Neural progenitor cell (in vitro differentiated cells): ENCODE results near the gene LMF1. TPM values are rescaled to one million over a fixed set of nuclear protein-coding genes. Genes with fewer than 3 reads are reported as not detected.
"Not testable (repeated sequence)": the region's sequence is repeated elsewhere in the genome, so short reads cannot be mapped to it uniquely, and the experiment has no call there.

Experiments
- DNase-seq: peaks from one replicate; pipeline ENCODE4 v3.0.0-alpha.2; 2016; ENCODE audit warnings: low spot score
- H2AFZ ChIP-seq: fragments of 200-600 bp; sonication (generic); replicated peaks from 2 replicates; pipeline ENCODE4 v1.6.1; 2016; ENCODE audit warnings: antibody characterized with exemption
- H3F3A ChIP-seq: fragments of 200-600 bp; sonication (generic); 2 replicates; pipeline ENCODE4 v1.6.1; 2016; ENCODE audit warnings: antibody characterized with exemption, low read depth
- H3K27ac ChIP-seq: fragments of 200-600 bp; sonication (generic); 2 replicates; pipeline ENCODE4 v1.5.1; 2016; ENCODE audit warnings: mild to moderate bottlenecking
- H3K27me3 ChIP-seq: fragments of 200-600 bp; sonication (generic); 2 replicates; pipeline ENCODE4 v1.6.1; 2016; ENCODE audit warnings: mild to moderate bottlenecking, moderate library complexity
- H3K36me3 ChIP-seq: fragments of 200-600 bp; sonication (generic); 2 replicates; pipeline ENCODE4 v1.5.1; 2016
- H3K4me1 ChIP-seq: fragments of 200-600 bp; sonication (generic); 2 replicates; pipeline ENCODE4 v1.6.1; 2016; ENCODE audit warnings: mixed run types
- H3K4me2 ChIP-seq: fragments of 200-600 bp; sonication (generic); 2 replicates; pipeline ENCODE4 v1.6.1; 2016
- H3K4me3 ChIP-seq: fragments of 200-600 bp; sonication (generic); 2 replicates; pipeline ENCODE4 v1.5.1; 2016
- H3K79me2 ChIP-seq: fragments of 200-600 bp; sonication (generic); 2 replicates; pipeline ENCODE4 v1.6.1; 2016; ENCODE audit warnings: low read depth
- H3K9ac ChIP-seq: fragments of 200-600 bp; sonication (generic); 2 replicates; pipeline ENCODE4 v1.6.1; 2016
- H3K9me3 ChIP-seq: fragments of 200-600 bp; sonication (generic); 2 replicates; pipeline ENCODE4 v1.5.1; 2016; ENCODE audit warnings: low read depth
- H4K20me1 ChIP-seq: fragments of 200-600 bp; sonication (generic); 2 replicates; pipeline ENCODE4 v1.6.1; 2016; ENCODE audit warnings: low read depth
- H3K27ac Mint-ChIP-seq: 3 replicates; pipeline ENCODE4 v1.8.0; 2021; ENCODE audit warnings: mixed read lengths
- H3K27me3 Mint-ChIP-seq: 2 replicates; pipeline ENCODE4 v1.8.0; 2022; ENCODE audit warnings: low read depth, mild to moderate bottlenecking, inconsistent platforms, moderate library complexity, mixed read lengths; ENCODE audit not compliant: insufficient read depth
- H3K36me3 Mint-ChIP-seq: 3 replicates; pipeline ENCODE4 v1.8.0; 2021; ENCODE audit warnings: mixed read lengths
- H3K4me1 Mint-ChIP-seq: 3 replicates; pipeline ENCODE4 v1.8.0; 2021; ENCODE audit warnings: mixed read lengths
- H3K4me3 Mint-ChIP-seq: 3 replicates; pipeline ENCODE4 v1.8.0; 2021; ENCODE audit warnings: mild to moderate bottlenecking, moderate library complexity, mixed read lengths
- H3K9me3 Mint-ChIP-seq: 3 replicates; pipeline ENCODE4 v1.8.0; 2020; ENCODE audit warnings: mixed read lengths
- EZH2 ChIP-seq: fragments of 200-600 bp; sonication (generic); IDR thresholded peaks from 2 replicates; pipeline ENCODE4 v1.6.1; 2017; ENCODE audit warnings: antibody characterized with exemption, mild to moderate bottlenecking, moderate library complexity
- EZH2phosphoT487 ChIP-seq: fragments of 200-600 bp; sonication (generic); IDR thresholded peaks from 2 replicates; pipeline ENCODE4 v1.6.1; 2017; ENCODE audit warnings: antibody characterized with exemption
- total RNA-seq: library from RNA; depleted of rRNA; stranded (reverse); fragments of >200 nt; gene quantifications from 2 replicates; pipeline ENCODE4 v1.2.3, GENCODE V29; 2015; ENCODE audit warnings: low replicate concordance
- TF ChIP-seq, protein P1 (sequence below): fragments of 200-600 bp; sonication (generic); IDR thresholded peaks from 2 replicates; pipeline ENCODE4 v1.5.1; 2017; ENCODE audit warnings: antibody characterized with exemption, mild to moderate bottlenecking

LMF1 gene
- total RNA-seq, 1 donor from 2014 or later, result 3.4 TPM

DNA sequence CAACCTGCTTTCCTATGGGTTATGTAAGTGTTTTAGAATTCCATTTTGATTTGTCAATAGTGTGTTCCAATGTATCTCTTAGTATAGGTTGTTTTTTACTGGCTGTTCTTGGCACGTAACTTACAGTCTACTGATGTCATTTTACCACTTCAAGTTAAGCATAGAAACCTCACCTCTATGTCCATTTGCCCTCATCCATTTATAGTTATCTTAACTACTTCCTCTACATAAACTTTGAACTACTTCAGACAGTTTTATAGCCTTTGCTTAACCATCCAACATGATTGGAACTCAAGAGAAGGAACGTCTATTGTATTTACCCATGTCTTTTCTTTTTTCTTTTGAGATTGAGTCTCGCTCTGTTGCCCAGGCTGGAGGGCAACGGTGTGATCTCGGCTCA, 105.8 kb downstream of the LMF1 start:
- Histone ChIP-seq H3K4me2 (no peak overlapping the region), H3K27ac (no peak overlapping the region), H3K4me1 (no peaks in the 10 kb centered on the region), H4K20me1 (no peaks in the 10 kb centered on the region), H3K36me3 (no peaks in the 10 kb centered on the region), H3K9me3 (no peaks in the 10 kb centered on the region), H3K9ac (no peak overlapping the region), H3F3A (no peaks in the 10 kb centered on the region), H3K4me3 (no peak overlapping the region), H3K27me3 (no peaks in the 10 kb centered on the region), H3K79me2 (no peaks in the 10 kb centered on the region), H2AFZ (no peak overlapping the region)
- H3K27ac Mint-ChIP-seq, result no peak overlapping the region
- no peaks in the 10 kb centered on the region for H3K4me1 Mint-ChIP-seq
- TF ChIP-seq EZH2phosphoT487 (no peak), EZH2 (no peak)
- TF ChIP-seq, protein P1, sequence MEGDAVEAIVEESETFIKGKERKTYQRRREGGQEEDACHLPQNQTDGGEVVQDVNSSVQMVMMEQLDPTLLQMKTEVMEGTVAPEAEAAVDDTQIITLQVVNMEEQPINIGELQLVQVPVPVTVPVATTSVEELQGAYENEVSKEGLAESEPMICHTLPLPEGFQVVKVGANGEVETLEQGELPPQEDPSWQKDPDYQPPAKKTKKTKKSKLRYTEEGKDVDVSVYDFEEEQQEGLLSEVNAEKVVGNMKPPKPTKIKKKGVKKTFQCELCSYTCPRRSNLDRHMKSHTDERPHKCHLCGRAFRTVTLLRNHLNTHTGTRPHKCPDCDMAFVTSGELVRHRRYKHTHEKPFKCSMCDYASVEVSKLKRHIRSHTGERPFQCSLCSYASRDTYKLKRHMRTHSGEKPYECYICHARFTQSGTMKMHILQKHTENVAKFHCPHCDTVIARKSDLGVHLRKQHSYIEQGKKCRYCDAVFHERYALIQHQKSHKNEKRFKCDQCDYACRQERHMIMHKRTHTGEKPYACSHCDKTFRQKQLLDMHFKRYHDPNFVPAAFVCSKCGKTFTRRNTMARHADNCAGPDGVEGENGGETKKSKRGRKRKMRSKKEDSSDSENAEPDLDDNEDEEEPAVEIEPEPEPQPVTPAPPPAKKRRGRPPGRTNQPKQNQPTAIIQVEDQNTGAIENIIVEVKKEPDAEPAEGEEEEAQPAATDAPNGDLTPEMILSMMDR, result no peak
- peaks cover 11% of the 10 kb centered on the region for H3K27me3 Mint-ChIP-seq
- H3K4me3 Mint-ChIP-seq, result no peak overlapping the region
- no peak for DNase-seq
- H3K9me3 Mint-ChIP-seq, result peaks cover 15% of the 10 kb centered on the region
- peaks cover 18% of the 10 kb centered on the region for H3K36me3 Mint-ChIP-seq

DNA sequence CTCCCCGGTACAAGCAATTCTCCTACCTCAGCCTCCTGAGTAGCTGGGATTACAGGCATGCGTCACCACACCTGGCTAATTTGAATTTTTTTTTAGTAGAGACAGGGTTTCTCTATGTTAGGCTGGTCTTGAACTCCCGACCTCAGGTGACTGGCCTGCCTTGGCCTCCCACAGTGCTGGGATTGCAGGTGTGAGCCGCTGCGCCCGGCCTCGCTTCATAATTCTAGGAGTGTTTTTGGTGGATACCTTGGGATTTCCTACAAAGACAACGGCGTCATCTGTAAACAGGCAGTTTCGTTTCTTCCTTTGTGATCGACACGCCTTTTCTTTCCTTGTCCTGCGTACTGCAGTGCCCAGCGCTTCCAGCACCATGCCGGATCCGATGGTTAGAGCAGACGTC, 109.3 kb downstream of the LMF1 start:
- Histone ChIP-seq H3K4me2 (no peak overlapping the region), H3K4me3 (no peak overlapping the region), H3K79me2 (no peaks in the 10 kb centered on the region), H3K9ac (no peak overlapping the region), H3K27ac (no peak overlapping the region), H3K4me1 (no peaks in the 10 kb centered on the region), H3K9me3 (no peaks in the 10 kb centered on the region), H3F3A (no peaks in the 10 kb centered on the region), H2AFZ (no peak overlapping the region), H3K27me3 (no peaks in the 10 kb centered on the region), H3K36me3 (no peaks in the 10 kb centered on the region), H4K20me1 (no peaks in the 10 kb centered on the region)
- Mint-ChIP-seq H3K9me3 (peaks cover 28% of the 10 kb centered on the region), H3K4me3 (no peak overlapping the region), H3K27ac (no peak overlapping the region), H3K4me1 (no peaks in the 10 kb centered on the region), H3K36me3 (peaks cover 21% of the 10 kb centered on the region), H3K27me3 (peaks cover 15% of the 10 kb centered on the region)
- no peak for DNase-seq
- TF ChIP-seq EZH2phosphoT487 (no peak), EZH2 (no peak)
- TF ChIP-seq, protein P1, result no peak

DNA sequence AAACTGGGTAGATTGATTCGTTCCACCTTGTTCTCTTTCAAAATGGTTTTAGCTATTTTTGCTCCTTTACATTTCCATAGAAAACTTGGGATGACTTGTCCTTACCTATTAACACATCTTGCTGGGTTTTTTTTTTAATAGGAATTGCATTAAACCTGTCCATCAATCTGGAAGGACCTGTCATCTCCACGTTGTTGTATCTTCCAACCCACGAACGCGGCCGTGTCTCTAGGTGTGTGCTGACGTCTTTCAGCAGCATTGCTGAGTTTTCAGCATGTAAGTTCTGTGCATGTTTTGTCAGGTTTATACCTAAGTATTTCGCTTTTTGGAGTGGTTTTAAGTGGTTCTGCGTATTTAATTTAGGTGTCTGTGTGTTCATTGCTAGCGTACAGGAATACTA, 109.9 kb downstream of the LMF1 start:
- no peak for DNase-seq
- Mint-ChIP-seq H3K36me3 (peaks cover 21% of the 10 kb centered on the region), H3K9me3 (peaks cover 28% of the 10 kb centered on the region), H3K4me3 (no peak overlapping the region), H3K27ac (no peak overlapping the region), H3K4me1 (no peaks in the 10 kb centered on the region), H3K27me3 (peaks cover 17% of the 10 kb centered on the region)
- Histone ChIP-seq H3K27ac (no peak overlapping the region), H3K9me3 (no peaks in the 10 kb centered on the region), H3K4me3 (no peak overlapping the region), H3K9ac (no peak overlapping the region), H4K20me1 (no peaks in the 10 kb centered on the region), H3F3A (no peaks in the 10 kb centered on the region), H3K4me2 (no peak overlapping the region), H3K27me3 (no peaks in the 10 kb centered on the region), H3K4me1 (no peaks in the 10 kb centered on the region), H3K79me2 (no peaks in the 10 kb centered on the region), H3K36me3 (no peaks in the 10 kb centered on the region), H2AFZ (no peak overlapping the region)
- TF ChIP-seq EZH2phosphoT487, result no peak
- TF ChIP-seq EZH2, result no peak
- TF ChIP-seq, protein P1, result no peak

DNA sequence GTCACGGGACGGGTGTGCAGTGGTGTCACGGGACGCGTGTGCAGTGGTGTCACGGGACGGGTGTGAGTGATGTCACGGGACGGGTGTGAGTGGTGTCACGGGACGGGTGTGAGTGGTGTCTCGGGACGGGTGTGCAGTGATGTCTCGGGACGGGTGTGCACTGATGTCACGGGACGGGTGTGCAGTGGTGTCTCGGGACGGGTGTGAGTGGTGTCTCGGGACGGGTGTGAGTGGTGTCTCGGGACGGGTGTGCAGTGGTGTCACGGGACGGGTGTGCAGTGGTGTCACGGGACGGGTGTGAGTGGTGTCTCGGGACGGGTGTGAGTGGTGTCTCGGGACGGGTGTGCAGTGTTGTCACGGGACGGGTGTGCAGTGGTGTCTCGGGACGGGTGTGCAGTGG, 111.8 kb downstream of the LMF1 start:
- not testable (repeated sequence) for H3K4me1 Mint-ChIP-seq, H3K4me3 Mint-ChIP-seq, H3K27me3 ChIP-seq, H3K79me2 ChIP-seq, H3K27ac Mint-ChIP-seq, H3K36me3 ChIP-seq, H3K4me1 ChIP-seq, H4K20me1 ChIP-seq, DNase-seq, H3K27ac ChIP-seq, H3K9me3 ChIP-seq, H3F3A ChIP-seq, H3K9ac ChIP-seq, H2AFZ ChIP-seq, H3K4me2 ChIP-seq, H3K4me3 ChIP-seq
- Mint-ChIP-seq H3K27me3 (peaks cover 20% of the 10 kb centered on the region), H3K9me3 (peaks cover 31% of the 10 kb centered on the region), H3K36me3 (peaks cover 20% of the 10 kb centered on the region)

DNA sequence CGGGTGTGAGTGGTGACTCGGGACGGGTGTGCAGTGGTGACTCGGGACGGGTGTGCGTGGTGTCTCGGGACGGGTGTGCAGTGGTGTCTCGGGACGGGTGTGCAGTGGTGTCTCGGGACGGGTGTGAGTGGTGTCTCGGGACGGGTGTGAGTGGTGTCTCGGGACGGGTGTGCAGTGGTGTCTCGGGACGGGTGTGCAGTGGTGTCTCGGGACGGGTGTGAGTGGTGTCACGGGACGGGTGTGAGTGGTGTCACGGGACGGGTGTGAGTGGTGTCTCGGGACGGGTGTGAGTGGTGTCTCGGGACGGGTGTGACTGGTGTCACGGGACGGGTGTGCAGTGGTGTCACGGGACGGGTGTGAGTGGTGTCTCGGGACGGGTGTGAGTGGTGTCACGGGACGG, 112.3 kb downstream of the LMF1 start:
- H3K4me3 Mint-ChIP-seq, DNase-seq, H3K79me2 ChIP-seq, H3K27me3 ChIP-seq, H3K36me3 ChIP-seq, H3K4me3 ChIP-seq, H3K4me2 ChIP-seq, H3K9ac ChIP-seq, H3F3A ChIP-seq, H3K9me3 ChIP-seq, H3K27ac ChIP-seq, H3K4me1 Mint-ChIP-seq, H3K4me1 ChIP-seq, H4K20me1 ChIP-seq, H3K27ac Mint-ChIP-seq, H2AFZ ChIP-seq: not testable (repeated sequence)
- H3K9me3 Mint-ChIP-seq, result peaks cover 33% of the 10 kb centered on the region
- peaks cover 20% of the 10 kb centered on the region for H3K27me3 Mint-ChIP-seq
- H3K36me3 Mint-ChIP-seq, result peaks cover 23% of the 10 kb centered on the region
